Measurements from ENCODE around the gene DCXR. TPM values are rescaled to one million over a fixed set of nuclear protein-coding genes. Genes with fewer than 3 reads are reported as not detected.

Gene DCXR
- total and polyA plus RNA-seq, 2 of the 4 experiments (the other 2 are of a cell fraction): 36.6 to 139 TPM

DNA sequence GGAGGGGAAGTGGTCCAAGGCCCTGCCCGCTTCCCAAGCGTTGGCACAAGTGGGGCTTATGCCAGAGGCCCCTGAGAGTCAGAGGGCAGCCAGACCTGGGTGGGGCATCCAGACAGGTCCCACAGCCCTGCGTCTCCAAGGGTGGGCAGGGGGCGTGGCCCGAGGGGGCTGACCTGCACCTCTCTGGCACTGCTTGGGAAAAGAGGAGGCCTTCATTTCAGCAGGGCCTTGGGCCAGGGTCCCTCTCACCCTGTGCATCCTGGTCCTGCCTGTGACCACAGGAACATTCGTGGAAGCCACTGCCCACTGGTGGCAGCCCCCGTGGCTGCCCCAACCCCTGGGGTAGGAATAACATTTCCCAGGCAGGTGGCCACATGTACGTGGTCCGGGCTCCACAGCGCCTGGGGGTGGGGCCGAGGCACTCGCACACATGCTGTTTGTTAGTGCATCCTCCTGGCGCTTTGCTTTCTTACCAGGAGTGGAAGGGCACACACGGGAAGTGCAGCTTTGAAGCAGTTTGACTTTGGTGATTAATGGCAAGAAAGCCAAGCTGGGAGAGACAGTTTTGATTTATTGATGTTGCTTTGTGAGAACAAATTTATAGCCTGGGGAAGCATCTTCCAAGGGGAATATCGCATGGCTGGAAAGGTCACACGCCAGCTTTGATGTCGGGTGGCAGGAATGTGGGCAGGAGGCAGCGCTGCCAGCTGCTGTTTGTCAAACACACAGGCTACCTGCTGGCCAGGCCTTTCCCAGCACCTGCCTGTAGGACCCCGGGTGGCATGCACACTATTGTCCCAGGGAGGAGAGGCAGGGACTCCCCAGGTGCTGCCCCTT is 19.1 kb downstream of the DCXR start:
- POLR2A ChIA-PET (ENCODE audit: unreplicated experiment): no interaction called here
- H3K14ac ChIP-seq (replicated peaks; ENCODE audit: low read depth, low read length): no peak overlapping the region
- no peak overlapping the region for H2BK5ac ChIP-seq (ENCODE audit: low read depth, low read length, poor library complexity, severe bottlenecking)
- no peak overlapping the region for H3K4ac ChIP-seq (ENCODE audit: low read depth, low read length)
- CTCF ChIA-PET: interaction anchor here (3.6 kb wide), 1 partner anchor 59 kb away, joined by 17 read pairs; no protein-coding TSS in a partner anchor
- H3K4me1 ChIP-seq (ENCODE audit: control insufficient read depth, insufficient read depth, low read length): peaks cover 8% of the 10 kb centered on the region
- H2AK9ac ChIP-seq (replicated peaks; ENCODE audit: low read depth, low read length, poor library complexity): peak overlapping the region; percentile 15
- peaks cover 6% of the 10 kb centered on the region; the same call in 1 of the 2 replicates for H3K36me3 ChIP-seq (ENCODE audit: control insufficient read depth, insufficient read depth, low read length)
- peaks cover 24% of the 10 kb centered on the region for H4K20me1 ChIP-seq (ENCODE audit: insufficient read depth, low read length)
- H4K91ac ChIP-seq (ENCODE audit: insufficient read depth, low read depth, low read length): no peak overlapping the region
- no peaks in the 10 kb centered on the region for H3K27me3 ChIP-seq (ENCODE audit: control insufficient read depth, insufficient read depth, low read length)
- no peak overlapping the region for H3K18ac ChIP-seq (ENCODE audit: low read depth, low read length)
- H3K4me3 ChIP-seq (ENCODE audit: insufficient read depth, low read depth, low read length): no peak overlapping the region
- no peak for TF ChIP-seq ELK1 (IDR thresholded peaks at IDR 0.05; ENCODE audit: borderline replicate concordance, low read depth, low read length)
- no peak for TF ChIP-seq CHD1 (IDR thresholded peaks at IDR 0.05; ENCODE audit: low read depth, low read length)
- TF ChIP-seq RCOR1 (IDR thresholded peaks at IDR 0.05; ENCODE audit: insufficient replicate concordance, low read length): no peak
- TF ChIP-seq POLR2A (IDR thresholded peaks at IDR 0.05; ENCODE audit: low read depth, low read length): no peak
- no peak for TF ChIP-seq MXI1 (IDR thresholded peaks at IDR 0.05; ENCODE audit: borderline replicate concordance, low read depth, low read length)
- TF ChIP-seq CTCF (conservative IDR thresholded peaks at IDR 0.05; ENCODE audit: low read depth, low read length): no peak
- no peak for TF ChIP-seq SMC3 (IDR thresholded peaks at IDR 0.05; ENCODE audit: low read depth, low read length)
- no peak for TF ChIP-seq RAD21 (IDR thresholded peaks at IDR 0.05; ENCODE audit: low read length)
- no peak for TF ChIP-seq RFX5 (IDR thresholded peaks at IDR 0.05; ENCODE audit: low read depth, low read length)
- no peak for TF ChIP-seq CEBPB (IDR thresholded peaks at IDR 0.05; ENCODE audit: low read depth, low read length)
- no peak for TF ChIP-seq MAFK (IDR thresholded peaks at IDR 0.05; ENCODE audit: low read depth, low read length)
- no peak for TF ChIP-seq MAZ (IDR thresholded peaks at IDR 0.05; ENCODE audit: borderline replicate concordance, low read depth, low read length)
- TF ChIP-seq BHLHE40 (IDR thresholded peaks at IDR 0.05; ENCODE audit: low read depth, low read length): no peak
- H4K5ac ChIP-seq (ENCODE audit: low read depth, low read length): no peak overlapping the region
- H4K8ac ChIP-seq (ENCODE audit: low read depth in 2 of 2, low read length in 2 of 2): no peak overlapping the region
- DNase-seq (no peak), ATAC-seq (ENCODE audit: low read depth) (no peak)
- no peaks in the 10 kb centered on the region for H3K9me1 ChIP-seq (ENCODE audit: insufficient read depth, low read length)
- H2BK120ac ChIP-seq (ENCODE audit: low read depth, low read length): no peak overlapping the region
- peaks cover 6 to 32% of the 10 kb centered on the region in 2 experiments for H3K79me1 ChIP-seq (ENCODE audit: low read depth in 1 of 2, low read length in 2 of 2)
- no peak overlapping the region; the same call in 1 of the 2 replicates for H2AK5ac ChIP-seq (ENCODE audit: low read depth, low read length)
- no peak overlapping the region for H2BK20ac ChIP-seq (ENCODE audit: low read depth, low read length)
- H3K9ac ChIP-seq (ENCODE audit: low read depth, low read length): no peak overlapping the region
- H3K4me2 ChIP-seq (ENCODE audit: low read depth, low read length): no peak overlapping the region
- H2BK15ac ChIP-seq (ENCODE audit: low read depth, low read length): no peak overlapping the region
- 72% methylated on average over 5 of the region's 19 CpGs; no CpG with 5 or more reads in 1 of the 2 experiments for WGBS, 2 experiments (ENCODE audit: extremely low coverage in 2 of 2, insufficient read length in 1 of 2)
- intact Hi-C loops (cut with micrococcal nuclease) (no loop called here), in situ Hi-C loops (cut with MboI; ENCODE audit: low sequenced_read_pairs) (loop anchor here (5.0 kb wide), 1 partner anchor 51 kb away; no protein-coding TSS in a partner anchor), dilution Hi-C loops (cut with HindIII; ENCODE audit: low sequenced_read_pairs, unreplicated experiment) (no loop called here)
- H3K27ac ChIP-seq (ENCODE audit: insufficient read depth, low read length): no peak overlapping the region
- no peaks in the 10 kb centered on the region for H3K9me3 ChIP-seq (ENCODE audit: control insufficient read depth, insufficient read depth, low read length)
- peak overlapping the region; percentile 21 for H2AFZ ChIP-seq (replicated peaks; ENCODE audit: low read length, poor library complexity)
- no peak overlapping the region for H3K23ac ChIP-seq (ENCODE audit: low read depth, low read length)
- no peak overlapping the region for H3K56ac ChIP-seq (ENCODE audit: extremely low read depth, insufficient read depth, low read length)
- no TSS peak for BruUV-seq (replicated peaks)

Data from IMR-90 (cell line).